A549 (cell line): ENCODE data around the gene DOLPP1. TPM values are rescaled to one million over a fixed set of nuclear protein-coding genes. Genes with fewer than 3 reads are reported as not detected.

Experiments
- ATAC-seq, 2 experiments: fragments of 200-7000 bp in 1 of 2; fragments of >200 bp in 1 of 2; cut with Nextera tagmentation in 1 of 2; cut with Tn5 transposase in 1 of 2; 3 replicates each; pipeline versions ENCODE4 v1.8.0 to v1.9.1; 2018 to 2020; ENCODE audit warnings: mild to moderate bottlenecking in 1 of 2, moderate library complexity in 1 of 2
- CTCF ChIA-PET: fragments of 300-600 bp; sonication (Branson Sonifier 250); formaldehyde crosslinking; extraction: SDS; loops from one replicate; lab custom pipeline; 2021; ENCODE audit warnings: antibody characterized with exemption, inconsistent platforms; lab: Yijun Ruan, JAX
- POLR2A ChIA-PET: fragments of 350-600 bp; formaldehyde crosslinking; extraction: SDS; loops from one replicate; lab custom pipeline; 2021; ENCODE audit warnings: antibody characterized with exemption, inconsistent platforms; lab: Yijun Ruan, JAX
- DNase-seq, 2 experiments: peaks; one replicate each; pipeline versions ENCODE4 v3.0.0 to v3.0.0-alpha.2; 2011 to 2016; ENCODE audit warnings: low read depth in 1 of 2, low spot score in 1 of 2
- FAIRE-seq: peaks from 2 replicates; lab custom pipeline; 2011; peaks lifted over from hg19 to GRCh38; lab: Jason Lieb, UNC
- H3K27ac ChIP-seq, 2 experiments: fragments of >200 bp; sonication (Bioruptor Twin); formaldehyde crosslinking; 3 replicates each; pipeline ENCODE4 v1.5.1; 2016 to 2017
- H3K4me1 ChIP-seq: fragments of >200 bp; sonication (Bioruptor Twin); formaldehyde crosslinking; 3 replicates; pipeline ENCODE4 v1.6.1; 2016
- H3K4me2 ChIP-seq: fragments of >200 bp; sonication (Bioruptor Twin); formaldehyde crosslinking; 3 replicates; pipeline ENCODE4 v1.6.1; 2016
- H3K4me3 ChIP-seq: fragments of >200 bp; sonication (Bioruptor Twin); formaldehyde crosslinking; 3 replicates; pipeline ENCODE4 v1.5.1; 2016
- H3K9me3 ChIP-seq: fragments of >200 bp; sonication (Bioruptor Twin); formaldehyde crosslinking; 3 replicates; pipeline ENCODE4 v1.6.1; 2016
- CBX2 ChIP-seq: fragments of 200-600 bp; sonication (generic); IDR thresholded peaks from 2 replicates; pipeline ENCODE4 v1.6.1; 2016; ENCODE audit warnings: low read depth, mild to moderate bottlenecking, borderline replicate concordance
- CEBPB ChIP-seq, 2 experiments: fragments of >200 bp in 1 of 2; sonication (Bioruptor Twin) in 1 of 2; formaldehyde crosslinking in 1 of 2; IDR thresholded peaks; 2 replicates each; pipeline ENCODE4 v1.6.1; 2012 to 2016
- CHD4 ChIP-seq: fragments of 200-600 bp; sonication (generic); IDR thresholded peaks from 2 replicates; pipeline ENCODE4 v1.6.1; 2016; ENCODE audit warnings: antibody characterized with exemption, mild to moderate bottlenecking, borderline replicate concordance
- EP300 ChIP-seq, 2 experiments: fragments of >200 bp; sonication (Bioruptor Twin); formaldehyde crosslinking; IDR thresholded peaks; 2 replicates in 1 of 2; 3 replicates in 1 of 2; pipeline ENCODE4 v1.6.1; 2016 to 2017
- ESRRA ChIP-seq: fragments of 150-350 bp; IDR thresholded peaks from 2 replicates; pipeline ENCODE4 v1.6.1; 2014; ENCODE audit warnings: mild to moderate bottlenecking, low read length, borderline replicate concordance
- FOSL2 ChIP-seq, 2 experiments: fragments of 450-650 bp in 1 of 2; fragments of >200 bp in 1 of 2; sonication (Bioruptor Twin) in 1 of 2; formaldehyde crosslinking; IDR thresholded peaks; 2 replicates each; pipeline versions ENCODE4 v1.5.0 to v1.6.1; 2016 to 2020; ENCODE audit warnings: mild to moderate bottlenecking in 1 of 2, moderate library complexity in 1 of 2
- HDAC2 ChIP-seq: fragments of 200-600 bp; sonication (generic); IDR thresholded peaks from 2 replicates; pipeline ENCODE4 v1.6.1; 2016
- HEYL ChIP-seq: fragments of 250-450 bp; sonication (Bioruptor Pico); IDR thresholded peaks from 2 replicates; pipeline ENCODE4 v1.8.0; 2021; ENCODE audit warnings: mild to moderate bottlenecking, moderate library complexity
- HOXB5 ChIP-seq: fragments of 250-450 bp; sonication (Bioruptor Pico); IDR thresholded peaks from 2 replicates; pipeline ENCODE4 v1.5.0; 2020; ENCODE audit warnings: mild to moderate bottlenecking, moderate library complexity
- JUN ChIP-seq, 2 experiments: fragments of >200 bp; sonication (Bioruptor Twin); formaldehyde crosslinking; IDR thresholded peaks; 2 replicates in 1 of 2; 3 replicates in 1 of 2; pipeline ENCODE4 v1.6.1; 2016 to 2017
- JUNB ChIP-seq: fragments of >200 bp; sonication (Bioruptor Twin); formaldehyde crosslinking; IDR thresholded peaks from 2 replicates; pipeline ENCODE4 v1.6.1; 2016
- KDM5A ChIP-seq: fragments of 200-600 bp; sonication (generic); IDR thresholded peaks from 2 replicates; pipeline ENCODE4 v1.6.1; 2016; ENCODE audit warnings: antibody characterized with exemption, mild to moderate bottlenecking
- MAZ ChIP-seq: fragments of 150-350 bp; IDR thresholded peaks from 2 replicates; pipeline ENCODE4 v1.6.1; 2014; ENCODE audit warnings: antibody characterized with exemption, low read depth, low read length, borderline replicate concordance
- NPAS2 ChIP-seq: fragments of 250-450 bp; sonication (Bioruptor Pico); IDR thresholded peaks from 2 replicates; pipeline ENCODE4 v1.8.0; 2022; ENCODE audit warnings: mild to moderate bottlenecking, moderate library complexity, borderline replicate concordance
- POLR2A ChIP-seq: IDR thresholded peaks from 2 replicates; pipeline ENCODE4 v1.6.1; 2012; ENCODE audit warnings: mild to moderate bottlenecking, low read length
- RAD21 ChIP-seq, 2 experiments: fragments of >200 bp in 1 of 2; sonication (Bioruptor Twin) in 1 of 2; formaldehyde crosslinking in 1 of 2; IDR thresholded peaks in 1 of 2; conservative IDR thresholded peaks in 1 of 2; 2 replicates in 1 of 2; 3 replicates in 1 of 2; pipeline ENCODE4 v1.6.1; 2012 to 2018; ENCODE audit warnings: inconsistent platforms in 1 of 2
- RFX5 ChIP-seq: fragments of 450-650 bp; IDR thresholded peaks from 2 replicates; pipeline ENCODE4 v1.7.1; 2014; ENCODE audit warnings: antibody characterized with exemption, mild to moderate bottlenecking, moderate library complexity
- RNF2 ChIP-seq: fragments of 200-600 bp; sonication (generic); IDR thresholded peaks from 2 replicates; pipeline ENCODE4 v1.6.1; 2016; ENCODE audit warnings: low read depth, mild to moderate bottlenecking, antibody characterized with exemption, moderate library complexity, borderline replicate concordance
- SREBF2 ChIP-seq: fragments of 450-650 bp; IDR thresholded peaks from 2 replicates; pipeline ENCODE4 v1.6.1; 2014; ENCODE audit warnings: mild to moderate bottlenecking, moderate library complexity
- ZFP36 ChIP-seq: fragments of 450-650 bp; IDR thresholded peaks from 2 replicates; pipeline ENCODE4 v1.6.1; 2014; ENCODE audit warnings: borderline replicate concordance; ENCODE audit not compliant: partially characterized antibody
- WGBS: methylation state at CpG from one replicate; pipeline ENCODE4 v1.1.6; 2017; ENCODE audit errors: missing lambda C conversion rate; 5-methylcytosine and 5-hydroxymethylcytosine counted together
- polyA plus RNA-seq, 4 experiments: library from polyadenylated mRNA; depleted of rRNA in 3 of 4; stranded (reverse); fragments of >200 nt; fragmentation: RNase III in 1 of 4; extraction: RNeasy Plus Mini Kit Qiagen cat#74134 plus additional on column Dnase treatment in 1 of 4; gene quantifications; 2 replicates in 3 of 4; 3 replicates in 1 of 4; pipeline ENCODE4 v1.2.3, GENCODE V29; 2011 to 2017
- TF ChIP-seq, protein P1 (sequence below): fragments of 150-350 bp; IDR thresholded peaks from 2 replicates; pipeline ENCODE4 v1.6.1; 2014; ENCODE audit warnings: low read depth, mild to moderate bottlenecking, low read length
- TF ChIP-seq, protein P2 (sequence below): fragments of 250-450 bp; sonication (Bioruptor Pico); IDR thresholded peaks from 2 replicates; pipeline ENCODE4 v1.5.0; 2020; ENCODE audit warnings: low read depth, mild to moderate bottlenecking, moderate library complexity
- TF ChIP-seq, protein P3 (sequence below): fragments of 200-600 bp; sonication (generic); IDR thresholded peaks from 2 replicates; pipeline ENCODE4 v1.6.1; 2016; ENCODE audit warnings: antibody characterized with exemption, mild to moderate bottlenecking, moderate library complexity
- TF ChIP-seq, protein P4 (sequence below): IDR thresholded peaks from 2 replicates; pipeline ENCODE4 v1.6.1; 2012

Gene DOLPP1
- polyA plus RNA-seq, 2 of the 4 experiments (the other 2 are of a cell fraction) = 23.5 to 25.6 TPM

DNA sequence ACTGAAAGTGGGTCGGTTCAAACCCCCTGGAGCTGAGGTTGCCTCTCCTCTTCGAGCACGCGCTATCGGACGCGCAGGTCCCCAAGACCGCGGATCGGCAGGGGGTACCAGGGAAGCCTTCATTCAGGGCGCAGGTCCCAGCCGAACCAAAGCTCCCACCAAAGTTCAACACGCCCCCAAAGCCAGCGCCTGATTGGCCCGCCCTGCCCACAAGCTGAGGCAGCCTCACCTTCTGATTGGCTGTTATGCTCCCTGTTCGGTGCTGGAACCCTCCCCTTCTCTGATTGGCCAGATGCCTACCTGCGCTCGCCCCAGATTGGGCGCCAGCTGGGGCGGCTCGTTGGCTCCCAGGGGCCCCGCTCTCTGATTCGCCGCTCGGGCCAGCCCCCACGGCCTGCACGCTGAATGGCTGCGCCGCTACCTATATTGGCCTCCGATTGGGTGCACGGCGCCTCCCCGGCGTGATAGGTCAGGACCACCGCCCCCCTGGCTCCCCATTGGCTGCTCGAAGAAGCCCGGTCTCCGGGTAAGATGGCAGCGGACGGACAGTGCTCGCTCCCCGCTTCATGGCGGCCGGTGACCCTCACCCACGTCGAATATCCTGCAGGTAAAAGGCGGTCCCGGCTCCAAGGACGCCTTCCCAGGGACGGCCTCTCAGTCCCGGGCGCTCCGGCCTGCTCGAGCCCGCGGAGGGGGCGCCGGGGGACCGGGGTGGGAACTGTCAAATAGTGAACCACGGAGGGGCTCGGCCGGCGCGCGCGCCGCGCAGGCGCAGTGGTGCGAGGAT is at the start of gene DOLPP1 (continued):
- TF ChIP-seq KDM5A = peak; percentile 52
- no peak for TF ChIP-seq EP300 (IDR thresholded peaks at IDR 0.05)
- no peak for TF ChIP-seq FOSL2 (IDR thresholded peaks at IDR 0.05)
- TF ChIP-seq FOSL2 (CRISPR knock-in tag; IDR thresholded peaks at IDR 0.05) = peak; percentile 49; the same call in 1 of the 2 replicates
- peak; percentile 66; the same call in 1 of the 2 replicates for TF ChIP-seq HDAC2

DNA sequence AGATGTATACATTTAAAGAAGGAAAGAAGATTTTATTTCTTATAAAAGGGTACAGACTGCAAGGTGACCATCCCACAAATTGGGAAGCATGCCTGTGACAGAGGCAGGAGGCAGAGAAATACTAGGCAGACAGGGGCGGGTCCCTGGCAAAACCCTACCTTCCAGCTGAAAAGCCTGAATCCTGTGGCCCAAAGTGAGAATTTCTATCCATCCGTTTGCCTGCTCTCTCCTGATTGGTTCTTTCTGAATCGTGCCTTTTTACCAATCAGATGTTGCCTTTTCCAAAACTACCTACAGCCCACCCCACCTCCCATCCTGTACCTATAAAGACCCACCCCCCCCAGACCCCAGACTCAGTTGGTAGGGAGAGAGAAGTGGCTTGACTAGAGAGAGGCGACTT is 49.4 kb upstream of the DOLPP1 start:
- no peak for FAIRE-seq
- POLR2A ChIA-PET = no interaction called here
- 69% methylated on average over 4 of the region's 4 CpGs for WGBS

DNA sequence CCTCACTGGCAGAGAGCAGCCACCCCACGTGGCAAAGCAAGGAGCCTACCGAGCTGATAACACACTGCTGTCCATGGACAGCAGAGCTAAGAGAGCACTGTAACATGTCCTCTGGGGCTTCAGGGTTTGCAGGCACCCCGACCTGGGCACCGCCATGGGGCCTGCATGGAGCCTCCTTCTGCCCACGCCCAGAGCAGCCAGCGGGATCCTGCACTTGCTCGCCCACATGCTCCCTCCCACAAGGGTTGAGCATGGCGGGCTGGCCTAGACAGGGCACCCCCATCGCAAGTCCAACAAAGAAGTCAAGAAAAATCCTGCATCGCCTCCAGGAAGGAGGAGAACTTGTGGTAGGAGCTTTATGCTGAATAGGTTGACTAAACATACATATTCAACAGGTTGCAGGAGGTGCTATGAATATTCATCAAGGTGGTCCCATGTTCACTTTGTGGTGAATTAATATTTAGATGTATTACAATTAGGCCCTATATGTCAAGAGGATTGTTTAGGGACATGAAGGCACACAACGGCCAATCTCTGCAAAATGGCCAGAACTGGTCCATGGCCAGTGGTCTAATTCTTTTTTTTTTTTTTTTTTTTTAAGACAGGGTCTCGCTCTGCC is 48.3 kb upstream of the DOLPP1 start:
- CTCF ChIA-PET = interaction anchor here (0.7 to 1.1 kb wide), 2 partner anchors 208 to 301 kb away, joined by 3 read pairs; no protein-coding TSS in a partner anchor

More for the DNA sequence above, 49.4 kb upstream of the DOLPP1 start:
- DNase-seq = no peak
- H3K4me3 ChIP-seq = no peak overlapping the region
- TF ChIP-seq RFX5 (no peak), JUN (IDR thresholded peaks at IDR 0.05) (no peak), RAD21 (conservative IDR thresholded peaks at IDR 0.05 in 1 of 2, IDR thresholded peaks at IDR 0.05 in 1 of 2) (no peak), CBX2 (no peak), POLR2A (no peak), FOSL2 (IDR thresholded peaks at IDR 0.05) (no peak), FOSL2 (CRISPR knock-in tag; IDR thresholded peaks at IDR 0.05) (no peak), NPAS2 (no peak), KDM5A (no peak), CEBPB (IDR thresholded peaks at IDR 0.05) (no peak), JUNB (no peak), ESRRA (no peak), HEYL (CRISPR knock-in tag) (no peak), HOXB5 (CRISPR knock-in tag) (no peak), MAZ (no peak), CHD4 (no peak), SREBF2 (no peak), ZFP36 (no peak), EP300 (IDR thresholded peaks at IDR 0.05) (no peak)
- TF ChIP-seq, protein P1, sequence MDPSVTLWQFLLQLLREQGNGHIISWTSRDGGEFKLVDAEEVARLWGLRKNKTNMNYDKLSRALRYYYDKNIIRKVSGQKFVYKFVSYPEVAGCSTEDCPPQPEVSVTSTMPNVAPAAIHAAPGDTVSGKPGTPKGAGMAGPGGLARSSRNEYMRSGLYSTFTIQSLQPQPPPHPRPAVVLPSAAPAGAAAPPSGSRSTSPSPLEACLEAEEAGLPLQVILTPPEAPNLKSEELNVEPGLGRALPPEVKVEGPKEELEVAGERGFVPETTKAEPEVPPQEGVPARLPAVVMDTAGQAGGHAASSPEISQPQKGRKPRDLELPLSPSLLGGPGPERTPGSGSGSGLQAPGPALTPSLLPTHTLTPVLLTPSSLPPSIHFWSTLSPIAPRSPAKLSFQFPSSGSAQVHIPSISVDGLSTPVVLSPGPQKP = no peak
- TF ChIP-seq, protein P2, sequence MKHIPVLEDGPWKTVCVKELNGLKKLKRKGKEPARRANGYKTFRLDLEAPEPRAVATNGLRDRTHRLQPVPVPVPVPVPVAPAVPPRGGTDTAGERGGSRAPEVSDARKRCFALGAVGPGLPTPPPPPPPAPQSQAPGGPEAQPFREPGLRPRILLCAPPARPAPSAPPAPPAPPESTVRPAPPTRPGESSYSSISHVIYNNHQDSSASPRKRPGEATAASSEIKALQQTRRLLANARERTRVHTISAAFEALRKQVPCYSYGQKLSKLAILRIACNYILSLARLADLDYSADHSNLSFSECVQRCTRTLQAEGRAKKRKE = no peak
- TF ChIP-seq, all 56 proteins: peak for 0
- Histone ChIP-seq H3K27ac (no peak overlapping the region), H3K9me3 (no peaks in the 10 kb centered on the region), H3K4me2 (no peak overlapping the region), H3K4me1 (peaks cover 14% of the 10 kb centered on the region)
- CTCF ChIA-PET = interaction anchor here (0.6 to 1.9 kb wide), 6 partner anchors 24 to 854 kb away, joined by 3 to 7 read pairs (median 4); no protein-coding TSS in a partner anchor
- ATAC-seq = no peak

More for the DNA sequence above, 48.3 kb upstream of the DOLPP1 start:
- Histone ChIP-seq H3K9me3 (no peaks in the 10 kb centered on the region), H3K4me3 (no peak overlapping the region), H3K27ac (no peak overlapping the region), H3K4me2 (no peak overlapping the region), H3K4me1 (peaks cover 11% of the 10 kb centered on the region; the same call in 1 of the 3 replicates)
- ATAC-seq (no peak), FAIRE-seq (no peak), DNase-seq (no peak)
- no peak for TF ChIP-seq KDM5A
- TF ChIP-seq, protein P3, sequence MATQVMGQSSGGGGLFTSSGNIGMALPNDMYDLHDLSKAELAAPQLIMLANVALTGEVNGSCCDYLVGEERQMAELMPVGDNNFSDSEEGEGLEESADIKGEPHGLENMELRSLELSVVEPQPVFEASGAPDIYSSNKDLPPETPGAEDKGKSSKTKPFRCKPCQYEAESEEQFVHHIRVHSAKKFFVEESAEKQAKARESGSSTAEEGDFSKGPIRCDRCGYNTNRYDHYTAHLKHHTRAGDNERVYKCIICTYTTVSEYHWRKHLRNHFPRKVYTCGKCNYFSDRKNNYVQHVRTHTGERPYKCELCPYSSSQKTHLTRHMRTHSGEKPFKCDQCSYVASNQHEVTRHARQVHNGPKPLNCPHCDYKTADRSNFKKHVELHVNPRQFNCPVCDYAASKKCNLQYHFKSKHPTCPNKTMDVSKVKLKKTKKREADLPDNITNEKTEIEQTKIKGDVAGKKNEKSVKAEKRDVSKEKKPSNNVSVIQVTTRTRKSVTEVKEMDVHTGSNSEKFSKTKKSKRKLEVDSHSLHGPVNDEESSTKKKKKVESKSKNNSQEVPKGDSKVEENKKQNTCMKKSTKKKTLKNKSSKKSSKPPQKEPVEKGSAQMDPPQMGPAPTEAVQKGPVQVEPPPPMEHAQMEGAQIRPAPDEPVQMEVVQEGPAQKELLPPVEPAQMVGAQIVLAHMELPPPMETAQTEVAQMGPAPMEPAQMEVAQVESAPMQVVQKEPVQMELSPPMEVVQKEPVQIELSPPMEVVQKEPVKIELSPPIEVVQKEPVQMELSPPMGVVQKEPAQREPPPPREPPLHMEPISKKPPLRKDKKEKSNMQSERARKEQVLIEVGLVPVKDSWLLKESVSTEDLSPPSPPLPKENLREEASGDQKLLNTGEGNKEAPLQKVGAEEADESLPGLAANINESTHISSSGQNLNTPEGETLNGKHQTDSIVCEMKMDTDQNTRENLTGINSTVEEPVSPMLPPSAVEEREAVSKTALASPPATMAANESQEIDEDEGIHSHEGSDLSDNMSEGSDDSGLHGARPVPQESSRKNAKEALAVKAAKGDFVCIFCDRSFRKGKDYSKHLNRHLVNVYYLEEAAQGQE = no peak
- no peak for TF ChIP-seq RNF2
- TF ChIP-seq, protein P4, sequence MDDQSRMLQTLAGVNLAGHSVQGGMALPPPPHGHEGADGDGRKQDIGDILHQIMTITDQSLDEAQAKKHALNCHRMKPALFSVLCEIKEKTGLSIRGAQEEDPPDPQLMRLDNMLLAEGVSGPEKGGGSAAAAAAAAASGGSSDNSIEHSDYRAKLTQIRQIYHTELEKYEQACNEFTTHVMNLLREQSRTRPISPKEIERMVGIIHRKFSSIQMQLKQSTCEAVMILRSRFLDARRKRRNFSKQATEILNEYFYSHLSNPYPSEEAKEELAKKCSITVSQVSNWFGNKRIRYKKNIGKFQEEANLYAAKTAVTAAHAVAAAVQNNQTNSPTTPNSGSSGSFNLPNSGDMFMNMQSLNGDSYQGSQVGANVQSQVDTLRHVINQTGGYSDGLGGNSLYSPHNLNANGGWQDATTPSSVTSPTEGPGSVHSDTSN = no peak
- POLR2A ChIA-PET = no interaction called here
- WGBS = 89% methylated on average over 12 of the region's 12 CpGs
